K562 (cell line): ENCODE data around the gene SVOP.

Source experiments
- EP300 ChIP-seq: IDR thresholded peaks from 2 replicates; pipeline ENCODE4 v1.6.1; 2012; ENCODE audit warnings: low read length, improper control_type of control experiment
- HNRNPLL ChIP-seq: fragments of 200-400 bp; formaldehyde crosslinking; IDR thresholded peaks from 2 replicates; pipeline ENCODE4 v1.6.1; 2017; ENCODE audit warnings: low read length, low read depth, mild to moderate bottlenecking; ENCODE audit not compliant: poor library complexity, severe bottlenecking
- MAFF ChIP-seq: IDR thresholded peaks from 2 replicates; pipeline ENCODE4 v1.6.1; 2012; ENCODE audit warnings: low read length, improper control_type of control experiment
- MYBL2 ChIP-seq, 2 experiments: fragments of 450-650 bp in 1 of 2; sonication (generic) in 1 of 2; formaldehyde crosslinking in 1 of 2; IDR thresholded peaks; 2 replicates each; pipeline versions ENCODE4 v1.6.1 to v1.8.1; 2017 to 2022; ENCODE audit warnings: borderline replicate concordance in 1 of 2, inconsistent platforms in 1 of 2, low read depth in 1 of 2, mild to moderate bottlenecking in 1 of 2, missing genetic modification reagents in 1 of 2, moderate library complexity in 1 of 2
- POLR3G ChIP-seq: IDR thresholded peaks from 2 replicates; pipeline ENCODE4 v1.6.1; 2011; ENCODE audit not compliant: insufficient read length, insufficient replicate concordance; ENCODE audit errors: extremely low read depth
- SAP30 ChIP-seq: fragments of 200-600 bp; sonication (generic); IDR thresholded peaks from 2 replicates; pipeline ENCODE4 v1.6.1; 2012; ENCODE audit warnings: borderline replicate concordance, low read depth, mild to moderate bottlenecking, moderate library complexity, low read length, control low read depth, inconsistent platforms; ENCODE audit not compliant: insufficient read depth, poor library complexity, severe bottlenecking
- USF2 ChIP-seq: sonication (generic); formaldehyde crosslinking; IDR thresholded peaks from 2 replicates; pipeline ENCODE4 v1.5.0; 2020; ENCODE audit warnings: missing genetic modification reagents
- ZNF311 ChIP-seq: fragments of 250-450 bp; sonication (Bioruptor Pico); IDR thresholded peaks from 2 replicates; pipeline ENCODE4 v1.4.0; 2020; ENCODE audit warnings: mild to moderate bottlenecking, moderate library complexity

GRCh38 chr12:109033239-109034196 lies 12.7 kb upstream of the SVOP start:
- TF ChIP-seq MYBL2 (IDR thresholded peaks at IDR 0.05; ENCODE audit: low read depth) (no peak), MYBL2 (CRISPR knock-in tag; IDR thresholded peaks at IDR 0.05; ENCODE audit: borderline replicate concordance) (no peak), ZNF311 (CRISPR knock-in tag) (no peak), MAFF (no peak), SAP30 (no peak), EP300 (no peak), HNRNPLL (no peak), POLR3G (no peak), USF2 (CRISPR knock-in tag) (no peak)
